Endothelial cell of hepatic sinusoid (primary cell): Measurements from ENCODE around the gene CLBA1.
"Not testable (repeated sequence)": the region's sequence is repeated elsewhere in the genome, so short reads cannot be mapped to it uniquely, and the experiment has no call there.

Experiments used
- in situ Hi-C: cut with HindIII; loops from 2 replicates; pipeline ENCODE4 v1.10.0; 2017; ENCODE audit warnings: low sequenced_read_pairs

Gene CLBA1

GRCh38 chr14:104985675-104986486 is at the start of gene CLBA1:
CLBA1 (plus strand) TSS chr14:104985788; CDS start chr14:104986432, 644 bp downstream.
- in situ Hi-C loops: no loop called here

- in situ Hi-C loops: loop anchor here (5.0 to 10.0 kb wide), 6 partner anchors 39 to 191 kb away; no protein-coding TSS in a partner anchor
Observed at GRCh38 chr14:104935955-104936354, 49.6 kb upstream of the CLBA1 start.

GRCh38 chr14:104936361-104937155 is 49.0 kb upstream of the CLBA1 start:
- in situ Hi-C loops: loop anchor here (5.0 to 10.0 kb wide), 6 partner anchors 39 to 191 kb away; no protein-coding TSS in a partner anchor

- in situ Hi-C loops: loop anchor here (5.0 to 10.0 kb wide), 6 partner anchors 40 to 190 kb away; no protein-coding TSS in a partner anchor
Observed at GRCh38 chr14:104937161-104937560, 48.4 kb upstream of the CLBA1 start.

- in situ Hi-C loops: loop anchor here (5.0 to 10.0 kb wide), 6 partner anchors 41 to 189 kb away; no protein-coding TSS in a partner anchor
Observed at GRCh38 chr14:104937694-104938365, 47.8 kb upstream of the CLBA1 start.

GRCh38 chr14:104938436-104938835 is 47.2 kb upstream of the CLBA1 start:
- in situ Hi-C loops: loop anchor here (5.0 to 10.0 kb wide), 6 partner anchors 41 to 189 kb away; no protein-coding TSS in a partner anchor

GRCh38 chr14:104938960-104939359 is 46.6 kb upstream of the CLBA1 start:
- in situ Hi-C loops: loop anchor here (5.0 to 10.0 kb wide), 6 partner anchors 42 to 188 kb away; no protein-coding TSS in a partner anchor

GRCh38 chr14:104939666-104940410 is 45.8 kb upstream of the CLBA1 start:
- in situ Hi-C loops: loop anchor here (5.0 to 10.0 kb wide), 6 partner anchors 43 to 187 kb away; no protein-coding TSS in a partner anchor

GRCh38 chr14:104940526-104941150 is 45.0 kb upstream of the CLBA1 start:
- in situ Hi-C loops: no loop called here

GRCh38 chr14:104941508-104942365 is 43.9 kb upstream of the CLBA1 start:
- in situ Hi-C loops: no loop called here

GRCh38 chr14:104942586-104942985 is 43.0 kb upstream of the CLBA1 start:
- in situ Hi-C loops: no loop called here

GRCh38 chr14:104943216-104944015 is 42.2 kb upstream of the CLBA1 start:
- in situ Hi-C loops: not testable (repeated sequence)

- in situ Hi-C loops: not testable (repeated sequence)
Observed at GRCh38 chr14:104944016-104944308, 41.6 kb upstream of the CLBA1 start.

- in situ Hi-C loops: not testable (repeated sequence)
Observed at GRCh38 chr14:104944436-104945205, 41.0 kb upstream of the CLBA1 start.

GRCh38 chr14:104945266-104945665 is 40.3 kb upstream of the CLBA1 start:
- in situ Hi-C loops: not testable (repeated sequence)

- in situ Hi-C loops: not testable (repeated sequence)
Observed at GRCh38 chr14:104945986-104946965, 39.3 kb upstream of the CLBA1 start.
